ENCODE data around the gene OCA2.
"Not testable (repeated sequence)": the region's sequence is repeated elsewhere in the genome, so short reads cannot be mapped to it uniquely, and the experiment has no call there.

OCA2 gene

DNA sequence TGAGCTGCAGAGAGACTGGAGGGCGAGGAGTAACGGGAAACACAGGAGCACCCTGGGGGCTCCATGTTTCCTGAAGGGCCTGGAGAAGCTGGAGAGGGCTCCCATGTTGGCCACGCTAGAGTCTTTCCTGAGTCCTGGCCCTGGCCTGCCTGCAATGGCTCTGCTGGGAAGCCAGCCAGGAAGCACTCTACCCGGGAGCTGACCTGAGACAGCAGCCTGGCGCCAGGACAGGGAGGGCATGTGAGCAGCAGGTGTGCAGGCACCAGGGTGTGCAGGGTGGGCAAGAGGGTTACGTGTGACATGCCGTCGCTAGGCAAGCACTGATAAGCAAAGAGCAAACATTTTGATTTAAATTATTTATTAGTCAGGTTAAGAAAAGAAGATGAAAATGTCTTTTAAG lies 301.4 kb downstream of the OCA2 start:
- DNase-seq: no peak

DNA sequence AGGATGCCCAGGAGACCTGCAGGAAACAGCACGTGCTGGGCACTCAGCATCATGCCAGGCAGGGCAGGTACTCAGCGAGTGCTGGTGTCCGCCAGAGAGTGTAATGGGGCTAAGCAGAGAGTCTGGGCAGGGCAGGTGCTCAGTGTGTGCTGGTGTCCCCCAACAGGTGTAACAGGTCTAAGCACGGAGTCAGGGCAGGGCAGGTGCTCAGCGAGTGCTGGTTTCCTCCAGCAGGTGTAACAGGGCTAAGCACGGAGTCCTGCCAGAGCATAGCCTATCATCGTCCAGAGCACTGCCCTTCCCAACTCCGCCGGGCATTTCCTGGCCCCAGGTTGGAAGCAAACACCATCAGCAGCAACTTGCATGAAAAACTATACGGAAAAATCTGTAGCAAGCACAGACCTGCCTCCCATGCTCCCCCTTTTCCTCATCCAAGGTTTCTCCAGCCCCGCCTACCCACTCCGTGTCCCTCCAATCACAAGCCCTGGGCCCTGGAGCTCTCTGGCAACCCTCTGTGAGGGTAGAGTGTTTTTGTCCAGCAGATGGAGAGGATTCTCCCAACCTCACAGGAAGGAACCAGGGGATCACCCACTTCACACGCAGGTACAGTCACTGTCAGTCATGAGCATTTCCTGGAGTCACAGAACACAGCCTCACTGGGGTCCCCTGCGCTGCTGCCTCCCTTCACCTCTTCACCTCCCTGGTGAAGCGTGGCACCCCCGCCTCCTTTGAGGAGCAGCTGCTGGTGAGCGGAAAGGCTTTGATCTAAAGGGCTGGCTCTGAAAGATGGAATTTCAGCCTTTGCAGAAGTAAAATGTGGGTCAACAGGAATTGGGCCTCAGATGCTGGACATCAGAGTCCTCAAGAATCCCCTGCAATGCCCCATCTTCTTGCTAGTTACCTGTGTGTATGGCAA lies 302.5 kb downstream of the OCA2 start:
- DNase-seq: no peak

- DNase-seq: no peak
Measured at GRCh38 chr15:27792756-27793264, 306.3 kb downstream of the OCA2 start.

DNA sequence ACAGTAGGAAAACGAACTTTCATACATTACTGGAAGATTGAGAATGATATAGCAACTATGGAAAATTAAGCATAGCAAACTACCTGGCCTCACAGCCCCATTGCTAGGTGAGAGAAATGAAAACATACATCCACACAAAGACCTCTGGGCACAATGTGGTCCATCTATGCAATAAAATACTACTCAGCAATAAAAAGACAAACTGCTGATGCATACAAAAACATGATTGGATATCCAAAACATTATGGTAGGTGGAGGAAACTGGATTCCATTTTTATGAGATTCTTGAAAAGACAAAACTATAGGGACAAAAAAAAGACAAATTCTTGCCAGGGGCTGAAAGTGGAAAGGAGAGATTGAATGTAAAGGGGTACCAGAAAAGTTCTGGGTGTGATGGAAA lies 308.8 kb downstream of the OCA2 start:
- no peak for DNase-seq

- DNase-seq: no peak
Measured at GRCh38 chr15:27787931-27788330, 311.2 kb downstream of the OCA2 start.

DNA sequence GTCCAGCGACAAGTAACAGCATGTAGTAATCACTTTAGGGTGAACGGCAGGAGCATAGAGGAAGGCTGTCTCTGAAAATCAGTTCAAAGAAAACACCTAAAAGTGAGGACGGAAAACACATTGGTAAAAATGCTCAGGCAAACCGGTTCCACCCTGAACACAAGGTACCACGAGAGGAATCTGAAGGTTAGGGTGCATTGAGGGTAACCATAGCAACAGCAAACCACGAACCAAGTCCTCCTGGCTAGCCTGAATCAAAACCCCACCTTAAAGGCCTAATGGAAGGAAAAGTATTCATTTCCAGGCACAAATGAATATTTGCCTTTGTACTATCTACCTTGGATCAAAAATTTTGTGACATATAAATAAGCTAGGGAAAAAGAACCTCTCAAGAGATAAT lies 315.0 kb downstream of the OCA2 start:
- DNase-seq: no peak

DNA sequence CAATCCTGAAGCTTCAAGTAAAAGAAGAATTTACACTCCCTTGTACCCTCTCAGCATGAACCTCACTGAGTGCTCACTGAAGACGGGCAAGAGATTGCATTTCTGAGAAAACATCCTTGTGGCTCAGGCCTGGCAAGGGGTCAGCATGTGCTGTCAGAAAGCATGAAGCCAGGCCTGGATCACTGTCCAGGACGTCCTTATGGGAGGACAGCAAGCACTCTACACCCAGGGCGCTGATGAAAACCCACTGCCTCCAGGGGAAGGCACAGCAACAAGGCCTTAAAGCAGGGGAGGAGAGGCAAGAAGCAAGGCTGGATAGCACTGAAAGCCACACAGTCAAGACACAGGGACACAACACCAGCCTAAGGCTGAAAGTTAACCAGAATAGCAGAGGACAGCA lies 315.4 kb downstream of the OCA2 start:
- no peak for DNase-seq

DNA sequence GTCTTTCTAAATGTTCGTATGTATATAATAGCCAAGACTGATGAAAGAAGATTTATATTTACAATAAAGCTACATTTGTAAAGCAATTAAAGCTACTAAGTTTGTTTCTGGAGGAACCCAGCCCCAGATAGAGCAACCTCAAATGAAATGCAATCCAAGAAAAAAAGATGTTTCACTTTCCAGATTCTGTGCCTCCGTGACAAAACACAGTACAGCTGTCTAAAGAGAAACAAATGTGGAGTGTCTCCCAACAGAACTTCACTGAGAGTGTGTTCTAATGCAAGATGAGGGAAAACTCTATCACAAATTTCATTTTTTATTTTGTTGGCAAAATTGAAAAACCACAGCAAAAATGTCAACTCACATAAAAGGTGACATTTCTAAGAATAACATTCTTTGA lies 317.0 kb downstream of the OCA2 start:
- no peak for DNase-seq

- DNase-seq: no peak
Measured at GRCh38 chr15:27776501-27776900, 322.6 kb downstream of the OCA2 start.

GRCh38 chr15:27774638-27775037 lies 324.5 kb downstream of the OCA2 start:
- no peak for DNase-seq

DNA sequence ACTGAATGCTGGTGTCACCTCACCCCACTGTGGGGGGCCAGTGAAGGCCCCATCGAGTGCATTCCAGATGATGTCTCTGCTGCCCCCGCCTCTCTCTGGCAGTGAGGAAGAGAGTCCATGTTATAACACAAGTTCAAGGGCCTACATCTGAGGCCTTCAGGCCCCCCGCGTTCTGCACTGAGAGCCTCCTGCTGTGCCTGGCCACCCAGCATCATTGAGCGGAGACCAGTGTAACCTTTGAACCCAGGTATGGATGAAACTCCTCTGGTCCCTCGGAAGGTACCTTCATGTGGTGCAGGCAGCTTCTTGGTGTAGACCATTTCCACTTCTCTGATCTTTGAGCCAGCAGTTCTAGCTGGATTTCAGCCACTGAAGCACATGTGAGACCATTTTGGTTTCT lies 324.9 kb downstream of the OCA2 start:
- no peak for DNase-seq

GRCh38 chr15:27771892-27772291 lies 327.2 kb downstream of the OCA2 start:
- DNase-seq: no peak

- DNase-seq: no peak
Measured at GRCh38 chr15:27770769-27771554, 328.2 kb downstream of the OCA2 start.

DNA sequence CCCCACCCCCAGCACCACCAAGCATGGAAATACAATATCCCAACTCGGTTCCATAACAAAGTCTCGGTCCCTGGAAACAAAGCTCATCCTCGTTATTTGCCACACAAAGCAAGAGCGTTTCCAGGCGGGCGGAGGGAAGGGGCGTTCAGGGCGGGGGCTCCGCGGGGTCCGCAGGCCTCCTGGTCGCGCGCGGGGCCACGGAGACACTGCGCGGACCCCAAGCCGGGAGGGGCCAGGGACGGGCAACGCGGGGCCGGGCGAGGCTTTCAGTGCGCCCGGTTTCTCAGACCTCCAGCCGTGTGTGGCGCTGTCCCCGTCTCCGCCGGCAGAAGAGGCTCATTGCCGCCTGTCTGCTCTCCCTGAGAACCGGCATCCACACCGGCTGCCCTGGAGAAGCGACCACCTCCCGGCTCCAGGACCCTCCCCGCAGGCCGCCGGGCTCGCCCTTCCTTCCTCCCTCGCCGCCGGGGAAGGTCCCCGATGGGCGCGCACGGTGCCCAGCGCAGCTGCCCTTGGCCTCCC lies 329.0 kb downstream of the OCA2 start:
- DNase-seq: no peak

DNA sequence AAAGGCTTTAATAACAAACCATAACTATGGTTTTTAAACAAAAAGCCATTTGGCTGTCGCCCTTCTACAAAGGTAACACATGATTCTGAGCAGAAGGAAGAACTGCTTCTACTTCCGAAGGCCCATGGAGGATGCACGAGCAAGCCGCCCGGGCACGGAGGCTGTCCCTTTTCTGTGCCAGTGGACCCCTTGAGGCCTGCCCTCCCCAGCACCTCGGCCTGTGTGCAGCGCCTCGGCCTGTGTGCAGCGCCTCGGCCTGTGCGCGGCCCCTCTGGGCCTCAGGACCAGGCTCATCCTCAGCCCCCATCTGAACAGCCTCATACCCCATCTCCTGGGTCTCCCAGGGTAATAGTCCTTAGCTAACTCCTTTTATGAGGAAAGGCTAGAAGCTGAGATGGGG lies 329.5 kb downstream of the OCA2 start:
- DNase-seq: no peak

- DNase-seq: no peak
Measured at GRCh38 chr15:27768732-27769475, 330.2 kb downstream of the OCA2 start.

DNA sequence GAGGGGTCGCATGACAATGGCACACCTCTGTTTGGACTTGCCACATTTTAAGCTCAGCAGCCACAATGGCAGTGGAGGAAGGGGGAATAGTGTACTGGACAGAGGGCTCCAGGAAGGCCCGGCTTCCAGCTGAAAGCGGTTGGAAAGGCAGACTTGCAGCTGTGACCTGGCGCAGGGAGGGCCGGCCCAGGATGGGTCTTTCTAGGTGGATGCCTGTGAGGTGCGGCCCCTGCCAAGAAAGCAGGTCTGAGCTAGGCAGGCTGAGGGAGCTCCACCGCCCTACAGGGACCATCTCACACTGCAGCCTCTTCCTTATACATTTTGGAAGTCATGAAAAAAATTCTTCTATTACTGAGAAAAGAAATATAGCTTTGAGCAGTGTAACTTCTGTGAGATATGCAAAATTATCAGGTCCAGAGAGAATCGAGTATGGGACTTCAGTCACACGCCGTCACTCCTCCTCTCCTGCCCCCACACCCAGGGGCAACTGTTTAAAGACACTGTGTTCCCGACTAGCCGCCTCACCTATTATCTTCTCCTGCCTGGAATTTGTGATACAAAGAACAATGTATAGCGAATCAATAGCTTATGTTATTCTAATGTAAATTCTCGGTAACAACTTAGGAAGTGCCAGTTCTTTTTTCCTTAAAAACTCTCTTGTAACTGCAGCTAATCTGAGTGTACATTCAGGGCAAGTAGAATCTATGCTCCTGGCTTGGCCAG lies 331.0 kb downstream of the OCA2 start:
- DNase-seq: no peak

- DNase-seq: not testable (repeated sequence)
Measured at GRCh38 chr15:27767430-27767829, 331.7 kb downstream of the OCA2 start.

DNA sequence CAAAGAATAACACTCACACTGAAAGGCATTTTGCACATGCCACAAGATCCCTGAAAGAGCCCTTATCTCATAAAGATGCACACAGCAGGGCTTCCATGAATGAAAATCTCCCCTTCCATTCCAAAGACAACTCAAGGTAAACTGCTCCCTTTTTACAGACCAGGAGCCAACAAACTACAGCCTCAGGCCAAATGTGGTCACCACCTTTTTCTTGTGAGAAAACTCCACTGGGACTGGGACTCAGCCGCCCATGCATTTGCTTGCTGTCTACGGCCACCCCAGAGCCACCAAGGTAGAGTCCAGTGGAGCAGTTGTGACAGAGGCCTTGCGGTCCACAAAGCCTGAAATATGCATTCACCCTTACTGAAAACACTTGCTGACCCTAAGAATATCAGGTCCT lies 334.8 kb downstream of the OCA2 start:
- DNase-seq: no peak

DNA sequence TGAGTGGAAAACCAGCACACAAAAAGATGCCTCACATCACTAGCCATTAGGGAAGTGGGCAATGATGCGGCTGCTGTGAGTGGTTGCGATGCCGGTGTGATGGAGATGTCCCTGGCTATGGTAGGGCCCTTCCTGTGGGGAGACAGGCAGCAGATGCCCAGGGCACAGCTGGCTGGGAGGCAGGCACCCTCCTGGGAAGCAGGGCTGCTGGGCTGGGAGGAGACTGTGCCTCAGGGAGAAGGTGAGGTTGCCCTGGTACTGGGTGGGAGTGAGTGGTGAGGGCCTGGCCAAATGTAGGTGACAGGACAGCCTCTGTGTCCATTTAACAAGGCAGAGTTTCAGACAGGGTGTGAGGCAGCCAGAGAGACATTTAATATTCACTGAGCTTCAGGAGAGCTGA lies 335.6 kb downstream of the OCA2 start:
- no peak for DNase-seq

DNA sequence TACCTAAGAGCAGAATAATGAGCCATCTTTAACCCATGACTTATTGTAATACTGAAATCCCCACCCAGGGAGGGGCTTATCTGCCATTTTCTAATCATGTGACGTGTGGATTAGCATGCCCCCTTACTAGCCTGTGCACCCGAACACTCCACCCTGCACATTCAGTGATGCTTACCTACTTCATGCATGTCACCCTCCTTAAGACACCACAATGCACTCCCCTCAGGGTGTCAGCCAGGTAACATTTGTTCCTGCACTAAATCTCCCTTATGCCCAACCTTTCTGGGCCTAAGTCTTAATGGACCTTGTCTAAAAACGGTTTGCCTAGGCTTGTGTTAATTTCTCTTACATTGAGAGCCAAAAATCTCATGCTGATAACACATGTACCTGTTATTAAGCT lies 336.6 kb downstream of the OCA2 start:
- DNase-seq: no peak

GRCh38 chr15:27757052-27757451 lies 342.1 kb downstream of the OCA2 start:
- no peak for DNase-seq
